Stimulated activated CD8-positive, alpha-beta memory T cell treated with anti-CD3 and anti-CD28 coated beads, Interleukin-4, amount 100 ng/mL, for 1 hour (primary cell): ENCODE measurements around the gene HPGD.
A peak's percentile ranks its signal among the peaks of the same experiment; 100 is the strongest.

Source experiments
- DNase-seq, 2 donors: peaks; one replicate each; pipeline ENCODE4 v3.0.0-alpha.2; 2020; ENCODE audit warnings: low read depth in 2 of 2, low spot score in 1 of 2

The HPGD gene

DNA sequence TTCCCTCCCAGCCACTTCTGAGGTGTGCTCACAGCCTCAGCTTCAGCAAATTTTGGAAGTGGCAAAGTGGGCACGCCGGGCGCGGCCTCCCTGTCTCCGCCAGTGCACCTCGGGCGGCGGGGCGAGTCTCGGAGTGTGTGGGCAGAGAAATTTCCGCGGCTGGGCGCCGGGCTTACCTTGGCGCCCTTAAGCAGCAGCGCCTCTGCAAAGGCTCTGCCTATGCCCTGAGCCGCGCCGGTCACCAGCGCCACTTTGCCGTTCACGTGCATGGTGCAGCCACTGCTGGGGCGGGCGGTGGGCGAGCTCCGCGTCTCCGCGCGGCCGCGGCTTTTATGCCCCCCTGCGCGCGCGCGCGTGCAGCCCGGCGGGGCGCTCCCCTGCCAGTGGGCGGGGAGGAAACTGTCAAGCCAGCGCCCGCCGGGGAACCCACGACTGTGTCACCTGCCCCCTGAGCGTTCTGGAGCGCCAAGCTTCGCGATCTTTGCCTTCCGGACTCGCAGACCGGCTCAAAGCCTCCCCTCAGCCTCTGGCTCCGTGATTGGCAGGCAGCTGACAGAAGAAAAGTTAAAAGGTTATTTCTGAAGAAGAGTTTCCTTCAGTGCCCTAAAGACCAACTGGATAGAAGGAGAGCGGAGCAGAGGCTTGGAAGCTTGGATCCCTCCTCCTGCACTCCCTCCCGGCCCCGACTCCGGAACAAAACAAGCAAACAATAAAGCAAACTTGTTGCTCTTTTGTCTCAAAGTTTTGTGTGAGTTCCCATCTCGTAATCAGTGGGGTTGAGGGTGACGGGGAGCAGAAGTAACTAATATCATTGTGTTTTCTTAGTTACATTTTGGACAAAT, at the start of gene HPGD:
Gene HPGD, minus strand, starts transcription at position 306 of the 842 bp plus-strand sequence. Its CDS starts 37 bp downstream, at position 269.
- DNase-seq = peak; percentile 25 to 31

DNA sequence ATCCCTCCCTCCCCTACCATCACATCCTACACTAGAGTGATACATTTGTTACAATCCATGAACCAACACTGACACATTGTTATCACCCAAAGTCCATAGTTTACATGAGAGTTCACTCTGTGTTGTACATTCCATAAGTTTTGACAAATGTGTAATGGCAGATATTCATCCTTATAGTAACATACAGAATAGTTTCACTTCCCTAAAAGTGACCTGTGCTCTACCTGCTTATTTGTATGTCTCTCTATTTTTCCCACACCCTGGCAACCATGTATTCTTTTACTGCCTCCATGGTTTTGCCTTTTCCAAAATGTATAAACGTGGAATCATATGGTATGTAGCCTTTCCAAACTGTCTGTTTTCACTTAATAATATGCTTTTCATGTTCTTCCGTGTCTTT, 42.2 kb upstream of the HPGD start:
- no peak for DNase-seq

DNA sequence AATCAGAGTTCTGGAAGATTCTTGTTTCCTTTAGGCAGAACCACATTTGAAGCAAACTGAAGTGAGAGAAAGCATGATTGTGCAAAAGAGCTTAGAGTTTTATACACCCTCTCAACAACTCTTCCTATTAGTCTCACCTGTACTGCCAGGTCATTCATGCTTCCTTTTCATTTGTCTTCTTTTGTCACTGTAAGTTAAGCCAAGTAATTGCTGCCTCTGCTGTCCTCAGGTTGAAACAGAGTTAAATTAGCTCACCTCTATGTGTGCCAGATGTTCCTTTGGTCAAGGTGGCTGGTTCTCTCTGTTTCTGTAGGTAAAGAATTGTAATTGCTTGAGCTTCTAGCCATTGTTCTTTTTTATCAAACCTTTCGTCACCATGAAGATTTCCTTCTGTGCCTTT, 41.1 kb upstream of the HPGD start:
- no peak for DNase-seq

DNA sequence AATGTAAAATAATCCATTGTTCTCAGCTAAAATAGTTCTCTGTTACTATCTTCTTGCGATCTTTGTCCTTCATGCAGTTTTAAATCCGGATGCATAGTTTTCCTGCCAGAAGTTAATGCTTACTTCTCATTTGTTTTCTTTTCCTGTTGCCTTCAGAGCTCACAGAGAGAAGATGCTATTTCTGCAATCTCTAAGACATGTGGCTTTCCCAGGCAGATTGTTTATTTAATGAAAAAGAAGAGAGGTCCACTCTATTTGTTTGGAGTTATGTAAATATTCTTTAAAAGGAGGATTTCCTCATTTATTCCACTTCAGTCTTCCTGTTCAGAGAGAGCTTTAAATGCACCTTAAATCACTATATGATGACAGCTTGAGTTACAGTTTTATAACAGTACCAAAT, 39.3 kb upstream of the HPGD start:
- DNase-seq = no peak

DNA sequence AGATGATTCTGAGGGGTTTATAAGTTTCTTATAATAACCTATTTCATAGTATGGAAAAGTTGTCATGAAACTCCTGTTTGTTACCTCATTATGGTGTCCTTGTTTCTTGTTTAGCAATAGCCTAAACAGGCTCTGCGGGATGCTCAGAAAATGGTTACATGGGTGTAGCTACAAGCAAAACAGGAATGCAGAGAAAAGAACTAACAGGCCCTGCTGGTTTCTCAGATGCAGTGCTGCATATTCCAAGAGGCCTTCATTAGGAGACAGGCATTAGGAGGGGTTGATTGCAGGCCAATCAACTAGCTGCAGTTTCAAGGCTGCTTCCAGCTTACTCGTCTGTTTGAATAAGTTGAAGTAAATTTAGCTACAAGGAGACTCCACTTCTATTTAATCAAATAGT, 37.6 kb upstream of the HPGD start:
- no peak for DNase-seq

DNA sequence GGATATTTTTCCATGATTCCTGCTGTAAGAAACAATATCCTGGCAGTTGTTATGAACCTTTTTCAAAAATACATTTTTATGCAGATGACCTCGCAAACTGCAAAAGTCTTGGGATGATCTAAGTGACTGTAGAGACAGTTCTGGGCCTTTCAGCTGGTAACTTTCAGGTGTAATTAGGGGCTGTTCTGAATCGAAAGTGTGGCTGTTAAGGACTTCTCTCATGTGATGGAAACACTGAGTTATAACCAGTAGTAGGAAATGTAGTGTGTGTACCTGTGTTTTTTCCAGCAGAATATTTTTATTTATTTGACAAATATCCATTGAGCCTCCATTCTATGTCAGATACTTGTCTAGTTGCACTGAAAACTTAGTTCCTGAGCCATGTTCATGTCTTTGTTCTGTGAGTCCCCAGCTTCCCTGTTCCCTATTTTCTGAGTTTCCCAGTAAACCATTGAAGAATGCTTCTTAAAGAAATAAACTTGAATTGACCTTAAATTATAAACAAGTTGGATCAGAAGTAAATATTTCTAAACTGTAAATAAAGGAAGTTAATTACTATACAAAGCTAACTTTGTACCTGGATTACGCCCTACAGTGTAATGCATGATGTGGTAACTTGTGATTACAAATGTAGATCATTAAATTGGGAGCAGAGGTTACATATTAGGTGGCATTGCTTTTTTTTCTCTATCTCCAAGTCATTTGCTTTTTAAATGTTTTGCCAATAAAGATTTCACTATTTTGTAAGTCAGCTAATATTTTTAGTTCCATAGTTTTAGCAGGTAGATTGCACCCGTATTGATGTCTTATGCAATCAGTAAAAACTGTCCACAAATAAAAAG, 33.7 kb upstream of the HPGD start:
- no peak for DNase-seq

DNA sequence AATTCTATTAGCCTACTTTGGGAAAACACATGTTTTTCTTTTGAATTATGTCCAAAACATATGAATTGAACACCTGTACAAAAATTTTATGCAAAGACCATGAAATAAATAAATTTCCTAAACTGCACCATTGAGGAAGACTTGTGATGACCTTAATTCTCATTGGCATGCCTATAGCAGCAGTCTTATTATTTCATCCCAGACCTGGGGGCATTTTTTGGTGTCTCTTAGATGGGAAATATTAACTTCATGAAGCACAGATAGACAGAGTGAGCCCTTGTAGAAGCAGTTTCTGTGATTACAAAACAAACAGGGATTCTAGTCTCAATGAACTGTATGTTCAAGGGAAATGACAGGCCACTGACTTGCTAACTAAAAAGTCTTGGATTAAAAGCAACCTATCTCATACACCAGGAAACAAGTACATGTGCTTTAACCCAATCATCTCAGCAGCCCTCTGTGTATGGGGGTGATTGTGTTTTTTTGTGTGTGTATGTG, 32.0 kb upstream of the HPGD start:
- DNase-seq = no peak

DNA sequence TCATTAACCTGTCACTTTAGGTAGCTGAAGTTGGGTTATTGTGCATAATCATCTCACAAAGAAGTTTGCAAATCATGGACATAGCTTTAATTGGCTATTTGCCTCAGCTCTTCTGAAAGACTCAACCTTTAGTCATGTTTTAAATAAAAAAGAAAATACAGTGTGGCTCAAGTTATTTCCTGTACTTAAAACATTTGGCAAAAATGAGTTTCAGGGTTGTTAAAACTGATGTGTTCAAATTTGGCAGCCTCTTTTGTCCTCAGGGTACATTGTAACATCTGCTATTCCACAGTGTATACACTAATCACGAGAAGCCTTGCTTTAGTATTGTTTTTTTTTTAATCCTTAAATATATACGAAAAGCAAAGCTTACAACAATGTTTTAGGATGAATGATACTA, 31.5 kb upstream of the HPGD start:
- DNase-seq = no peak

DNA sequence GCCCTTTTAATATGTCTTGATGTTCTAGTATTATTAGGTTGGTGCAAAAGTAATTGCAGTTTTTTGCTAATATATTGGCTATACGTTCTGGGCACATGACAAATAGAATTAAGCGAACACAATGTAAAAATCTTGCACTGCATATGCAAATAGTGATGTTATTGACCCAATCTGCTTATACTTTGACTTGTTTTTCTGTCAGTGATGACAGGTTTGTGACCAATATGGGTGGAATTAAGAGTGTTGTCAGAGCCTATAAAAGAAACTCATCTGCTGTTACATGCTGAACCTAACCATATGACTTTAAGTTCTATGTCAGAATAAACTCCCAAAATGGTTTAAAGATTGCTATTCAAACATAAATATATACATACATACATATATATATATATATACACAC, 30.7 kb upstream of the HPGD start:
- DNase-seq = no peak

DNA sequence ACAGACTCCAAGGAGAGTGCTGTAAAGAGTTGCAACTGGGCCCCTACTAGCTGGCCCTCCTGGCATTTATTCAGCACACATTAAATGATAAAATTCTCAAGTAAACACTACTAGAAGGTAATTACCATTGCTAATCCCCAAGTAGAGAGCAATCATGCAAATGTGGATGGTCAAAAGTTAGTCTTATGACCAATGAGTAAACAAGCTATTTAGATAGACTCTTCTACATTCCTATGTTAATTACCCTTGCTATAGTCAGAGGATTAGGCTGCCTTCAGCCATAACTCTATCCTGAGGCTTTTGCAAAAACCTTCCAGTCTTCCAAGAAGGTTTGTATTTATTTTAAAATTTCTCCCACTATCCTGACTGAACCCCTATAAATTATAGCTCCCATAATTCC, 28.3 kb upstream of the HPGD start:
- DNase-seq = no peak

DNA sequence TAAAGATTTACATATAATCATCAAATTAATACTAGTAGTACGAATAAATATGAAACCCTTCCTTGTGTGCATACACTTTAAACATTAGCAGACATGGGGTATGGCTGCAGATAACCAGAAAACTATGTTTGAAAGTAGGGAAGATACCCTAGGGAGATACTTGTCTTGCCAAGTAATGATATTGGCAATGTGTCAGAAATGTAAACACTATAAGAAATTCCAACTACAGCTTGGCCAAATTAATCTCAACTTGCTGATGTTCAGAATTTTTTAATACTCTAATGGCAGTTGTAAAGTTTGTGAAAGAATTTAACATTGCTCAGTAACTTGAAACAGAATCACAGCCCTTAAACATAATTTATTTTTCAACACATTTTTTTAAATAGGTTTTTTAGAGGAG, 27.4 kb upstream of the HPGD start:
- DNase-seq = no peak

DNA sequence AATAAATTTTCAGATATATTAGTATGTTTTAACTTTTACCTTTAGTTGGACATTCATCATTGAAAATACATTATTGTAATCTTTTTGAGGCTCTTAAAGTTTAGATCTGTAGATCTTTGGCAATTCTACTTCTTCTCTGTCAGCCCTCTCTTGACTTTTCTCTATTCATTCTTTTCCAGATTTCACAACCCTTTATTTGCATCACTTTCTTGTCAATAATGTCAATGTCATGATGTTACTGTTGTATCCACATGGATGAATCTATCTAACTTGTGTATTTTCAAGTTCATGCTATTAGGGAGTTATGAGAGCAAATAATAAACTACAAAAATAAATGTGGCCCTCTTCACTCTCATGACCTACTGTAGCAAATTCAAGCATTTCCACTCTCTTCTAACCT, 23.0 kb upstream of the HPGD start:
- DNase-seq = no peak

DNA sequence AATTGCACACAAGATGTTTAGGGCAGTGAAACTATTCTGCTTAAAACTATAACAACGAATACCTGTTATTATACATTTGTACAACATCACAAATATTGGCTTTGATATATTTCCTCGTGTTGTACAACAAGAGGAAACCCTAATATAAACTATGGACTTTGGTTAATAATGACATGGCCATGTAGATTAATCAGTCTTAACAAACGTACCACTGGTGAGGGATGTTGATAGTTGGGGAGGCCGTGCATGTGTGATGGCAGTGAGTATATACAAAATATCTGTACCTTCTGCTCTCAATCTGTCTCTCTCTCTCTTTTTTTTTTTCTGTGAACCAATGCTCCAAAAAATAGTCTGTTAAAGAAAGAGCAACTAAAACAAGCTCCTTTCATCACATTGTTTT, 22.2 kb upstream of the HPGD start:
- no peak for DNase-seq

DNA sequence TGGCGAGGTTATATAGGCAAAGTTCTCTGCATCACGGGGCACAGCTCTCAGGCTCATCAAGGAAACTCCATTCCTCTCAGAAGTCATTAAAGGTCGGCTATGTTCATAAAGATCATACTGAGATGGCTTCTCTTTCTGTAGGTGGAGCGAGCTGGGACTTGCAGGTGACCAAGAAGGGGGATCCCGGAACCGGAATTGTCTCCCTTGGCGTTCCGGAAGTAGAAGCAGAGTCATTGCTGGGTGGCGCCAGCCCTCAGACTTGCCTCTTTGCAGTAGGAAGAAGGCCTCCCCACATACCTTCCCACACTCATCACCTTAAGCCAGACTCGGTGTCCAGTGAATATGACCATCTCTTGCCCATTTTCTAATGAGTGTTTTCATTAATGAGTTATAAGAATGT, 17.9 kb upstream of the HPGD start:
- DNase-seq = no peak

DNA sequence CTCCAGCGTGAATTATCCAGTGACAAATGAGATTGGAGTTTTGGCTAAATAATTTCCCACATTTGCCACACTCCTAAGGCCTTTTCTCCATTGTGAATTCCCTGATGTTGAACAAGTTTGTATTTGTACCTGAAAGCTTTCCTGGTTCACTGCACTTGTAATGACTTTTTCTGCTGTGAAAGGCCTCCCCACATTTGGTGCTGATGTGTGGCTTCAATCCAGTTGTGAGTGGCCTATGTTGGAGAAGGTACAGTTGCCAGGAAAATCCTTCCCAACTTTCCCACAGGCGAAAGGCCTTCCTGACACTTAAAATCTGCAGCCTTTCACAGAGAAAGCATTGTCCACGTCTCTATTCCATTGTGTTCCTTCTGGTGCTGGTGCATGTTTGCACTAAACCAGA, 17.3 kb upstream of the HPGD start:
- DNase-seq = no peak

DNA sequence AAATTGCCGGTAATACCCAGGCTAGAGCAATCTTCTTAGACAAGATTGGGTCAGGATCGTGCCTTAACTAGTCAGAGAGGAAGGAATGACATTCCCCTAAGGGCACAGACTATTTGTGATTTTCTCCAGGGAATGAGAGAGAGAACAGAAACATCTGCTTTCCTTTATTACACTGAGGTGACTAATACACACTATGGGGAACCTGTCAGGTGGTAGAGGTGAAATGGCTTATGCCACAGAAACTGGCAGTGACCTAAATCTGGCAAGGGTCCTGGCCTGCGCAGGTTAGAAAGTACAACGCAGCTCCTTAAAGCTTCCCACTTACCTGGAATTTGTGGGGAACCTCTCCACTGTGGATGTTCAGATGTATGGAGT, 16.6 kb upstream of the HPGD start:
- no peak for DNase-seq

DNA sequence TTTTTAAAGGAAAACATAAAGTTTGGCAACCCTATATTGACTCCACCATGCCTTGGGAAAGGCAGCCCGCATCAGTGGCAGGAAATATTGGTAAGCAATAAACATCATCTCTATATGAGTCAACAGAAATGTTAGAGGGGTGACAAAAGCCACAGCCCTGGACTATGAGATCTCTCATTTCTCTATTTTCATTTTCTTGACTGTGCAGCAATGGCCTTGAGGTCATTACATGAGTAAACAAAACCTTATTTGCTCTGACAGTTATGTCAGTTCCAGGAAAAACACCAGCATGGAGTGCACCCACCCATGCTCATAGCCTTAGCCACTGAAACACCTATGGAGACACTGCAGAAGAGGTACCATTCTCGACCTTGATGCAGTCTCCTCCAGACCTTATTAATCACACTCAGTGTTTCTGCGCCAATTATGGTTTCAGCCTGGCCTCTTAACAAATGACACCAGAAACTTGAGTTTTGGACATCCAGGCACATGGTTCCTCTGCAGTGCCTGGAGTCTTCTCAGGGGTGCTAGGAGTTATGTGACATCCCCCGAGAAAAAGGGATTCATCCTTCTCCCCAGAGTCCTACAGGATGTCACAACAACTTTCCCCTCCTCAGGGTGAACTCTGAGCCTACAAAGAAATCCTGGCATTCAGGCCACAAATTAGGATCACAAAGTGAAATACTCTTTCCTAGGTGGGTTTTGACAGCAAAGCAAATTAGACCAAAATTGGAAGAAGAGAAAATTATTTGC, 16.0 kb upstream of the HPGD start:
- no peak for DNase-seq

DNA sequence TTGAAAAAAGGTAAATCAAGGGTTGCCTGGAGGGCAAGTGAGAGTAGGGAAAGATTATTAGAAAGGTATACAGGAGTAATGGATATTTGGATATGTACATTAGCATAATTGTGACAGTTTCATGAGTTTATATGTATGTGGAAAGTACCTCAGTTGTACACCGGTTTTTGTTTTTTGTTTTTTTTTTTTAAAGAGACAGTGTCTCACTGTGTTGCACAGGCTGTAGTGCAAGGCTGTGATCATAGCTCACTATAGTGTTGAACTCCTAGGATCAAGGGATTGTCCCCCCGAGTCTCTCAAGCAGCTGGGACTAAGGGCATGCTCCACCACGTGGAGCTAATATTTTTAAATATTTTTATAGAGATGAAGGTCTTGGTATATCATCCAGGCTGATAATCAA, 15.3 kb upstream of the HPGD start:
- no peak for DNase-seq

DNA sequence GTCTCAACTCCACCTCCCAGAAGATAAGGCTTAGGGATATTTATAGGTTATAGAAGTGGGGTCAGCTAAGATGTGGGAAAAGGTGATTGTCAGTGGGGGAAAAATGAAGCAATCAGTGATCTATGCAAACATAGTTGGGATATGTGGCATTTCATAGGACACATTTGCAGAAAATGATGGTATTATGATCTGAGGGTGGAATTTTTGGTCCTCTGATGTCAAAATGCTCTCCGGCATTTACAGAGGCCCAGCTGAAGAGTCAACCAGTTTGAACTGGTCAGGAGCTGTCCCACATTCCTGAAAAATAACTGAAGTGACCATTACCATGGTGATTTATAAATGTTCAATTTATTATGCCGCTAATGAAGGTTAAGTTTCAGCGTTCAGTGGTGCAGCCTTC, 12.2 kb upstream of the HPGD start:
- no peak for DNase-seq

DNA sequence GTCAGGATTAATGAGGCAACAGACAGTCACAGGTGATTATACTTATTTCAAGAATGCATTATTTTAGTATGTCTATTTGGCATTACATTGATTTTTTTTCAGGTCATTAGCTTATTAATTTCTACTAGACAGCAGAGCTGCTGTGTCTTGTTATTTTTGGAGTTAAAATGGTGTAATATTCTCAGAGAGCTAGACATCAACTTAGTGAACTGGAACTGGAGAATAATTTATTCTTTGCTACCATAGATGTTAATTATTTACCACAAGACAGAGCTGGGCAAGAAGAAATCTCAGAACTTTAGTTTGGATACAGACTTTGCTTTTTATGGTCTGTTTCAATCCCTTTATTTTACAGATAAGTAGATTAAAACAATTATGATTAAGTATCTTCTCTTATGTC, 10.2 kb upstream of the HPGD start:
- DNase-seq = no peak

DNA sequence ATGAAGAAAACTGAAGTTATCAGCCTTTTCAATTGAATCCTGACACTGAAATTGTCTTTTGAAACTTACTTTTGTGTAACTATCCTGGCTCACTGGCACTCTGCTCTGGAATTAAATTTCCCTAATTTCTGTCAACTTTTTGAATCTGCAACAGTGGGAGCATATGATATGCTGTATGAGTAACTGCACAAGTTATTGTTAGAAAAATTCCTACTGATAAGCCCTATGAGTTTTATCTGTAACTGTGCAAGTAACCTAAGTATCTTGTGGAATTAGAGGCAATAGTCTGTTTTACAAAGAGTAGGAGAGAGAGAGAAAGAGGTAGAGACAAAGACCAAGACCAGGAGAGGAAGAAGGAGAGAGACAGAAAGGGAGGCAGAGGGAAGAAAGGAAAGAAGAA, 9.2 kb upstream of the HPGD start:
- DNase-seq = no peak

DNA sequence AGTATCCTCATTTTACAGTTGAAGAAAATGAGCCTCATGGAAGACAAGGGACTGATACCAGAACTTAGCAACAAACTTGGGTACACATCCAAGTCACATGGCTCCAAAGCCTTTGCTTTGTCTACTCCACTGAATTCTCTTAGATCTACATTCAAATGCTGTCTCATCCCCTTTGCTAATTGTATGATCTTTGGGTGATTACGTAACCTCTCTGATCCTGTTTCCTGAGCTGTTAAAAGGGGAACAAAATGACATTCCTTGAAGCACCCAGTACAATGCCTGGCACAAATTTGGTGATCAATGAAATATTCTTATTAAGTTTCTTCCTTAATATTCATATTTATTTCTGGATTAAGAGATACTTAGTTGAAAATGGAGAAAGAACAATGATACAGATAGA, 5.9 kb upstream of the HPGD start:
- no peak for DNase-seq
